HCT116 (cell line): ENCODE results near the gene TRPM3. TPM values are rescaled to one million over a fixed set of nuclear protein-coding genes. Genes with fewer than 3 reads are reported as not detected.

ENCODE experiments used
- ATAC-seq: fragments of 200-7000 bp; cut with Tn5 transposase; 2 replicates; pipeline ENCODE4 v1.9.1; 2020; ENCODE audit warnings: mild to moderate bottlenecking, moderate library complexity
- BruUV-seq: library from RNA; stranded (reverse); fragments of 400-500 nt; replicated peaks from 2 replicates; lab custom pipeline; 2021; lab: Mats Ljungman, UMichigan
- CTCF ChIA-PET: fragments of 300-600 bp; sonication (Branson Sonifier 250); formaldehyde crosslinking; loops from one replicate; lab custom pipeline; 2021; ENCODE audit warnings: antibody characterized with exemption; lab: Charles Lee
- POLR2A ChIA-PET: fragments of 300-600, 350-600 bp; sonication (Branson Sonifier 250); formaldehyde crosslinking; loops from one replicate; lab custom pipeline; 2021; ENCODE audit warnings: antibody characterized with exemption; lab: Charles Lee
- RAD21 ChIA-PET, 2 experiments: fragments of 300-600 bp; sonication (Branson Sonifier 250); formaldehyde crosslinking; loops; one replicate each; lab custom pipeline; 2023; ENCODE audit warnings: low total read pairs in 2 of 2; ENCODE audit not compliant: uncharacterized antibody in 2 of 2, unreplicated experiment in 2 of 2, low non-redundant PET in 1 of 2; lab: Charles Lee
- DNase-seq: peaks from one replicate; pipeline ENCODE4 v3.0.0-alpha.2; 2010; ENCODE audit warnings: low read depth, low spot score
- H2AFZ ChIP-seq: fragments of 200-600 bp; shearing (Covaris generic), sonication (generic); 2 replicates; pipeline ENCODE4 v1.6.1; 2017; ENCODE audit warnings: low read depth, mixed run types, mixed read lengths, antibody characterized with exemption, low read length; ENCODE audit not compliant: poor library complexity, severe bottlenecking
- H3K27ac ChIP-seq: 2 replicates; pipeline ENCODE4 v1.5.1; 2012; ENCODE audit warnings: low read depth, low read length
- H3K27me3 ChIP-seq: fragments of 200-600 bp; sonication (generic); 2 replicates; pipeline ENCODE4 v1.6.1; 2016; ENCODE audit warnings: mixed run types, low read length, mixed read lengths; ENCODE audit not compliant: insufficient read depth
- H3K36me3 ChIP-seq, 2 experiments: fragments of 200-500 bp in 1 of 2; fragments of 200-600 bp in 1 of 2; sonication (Bioruptor generic) in 1 of 2; sonication (generic) in 1 of 2; 2 replicates each; pipeline versions ENCODE4 v1.5.1 to v1.6.1; 2014 to 2016; ENCODE audit warnings: low read length in 2 of 2, inconsistent platforms in 1 of 2, mixed read lengths in 1 of 2, mixed run types in 1 of 2; ENCODE audit not compliant: insufficient read depth in 2 of 2, control insufficient read depth in 1 of 2
- H3K4me1 ChIP-seq, 2 experiments: fragments of 200-600 bp in 1 of 2; sonication (generic) in 1 of 2; 2 replicates each; pipeline versions ENCODE4 v1.5.1 to v1.6.1; 2012 to 2017; ENCODE audit warnings: low read length in 2 of 2, inconsistent platforms in 1 of 2, mild to moderate bottlenecking in 1 of 2, mixed read lengths in 1 of 2, mixed run types in 1 of 2, moderate library complexity in 1 of 2; ENCODE audit not compliant: insufficient read depth in 2 of 2, control insufficient read depth in 1 of 2
- H3K4me2 ChIP-seq: fragments of 200-600 bp; sonication (generic); 2 replicates; pipeline ENCODE4 v1.6.1; 2017; ENCODE audit warnings: mixed run types, low read length, mixed read lengths
- H3K4me3 ChIP-seq, 2 experiments: fragments of 200-600 bp in 1 of 2; sonication (generic) in 1 of 2; replicated peaks in 1 of 2; 2 replicates each; pipeline ENCODE4 v1.5.1; 2011 to 2016; ENCODE audit warnings: low read length in 2 of 2, control low read depth in 1 of 2, low read depth in 1 of 2, mild to moderate bottlenecking in 1 of 2, mixed read lengths in 1 of 2, mixed run types in 1 of 2
- H3K79me2 ChIP-seq: fragments of 200-600 bp; sonication (generic); 2 replicates; pipeline ENCODE4 v1.6.1; 2017; ENCODE audit warnings: mild to moderate bottlenecking, mixed run types, low read length, moderate library complexity, mixed read lengths; ENCODE audit not compliant: insufficient read depth
- H3K9ac ChIP-seq: fragments of 200-600 bp; sonication (generic); 2 replicates; pipeline ENCODE4 v1.6.1; 2016; ENCODE audit warnings: low read length, mixed read lengths
- H3K9me2 ChIP-seq: fragments of 200-600 bp; sonication (generic), shearing (Covaris generic); 2 replicates; pipeline ENCODE4 v1.6.1; 2017; ENCODE audit warnings: mixed run types, mild to moderate bottlenecking, moderate library complexity; ENCODE audit not compliant: insufficient read depth
- H3K9me3 ChIP-seq, 2 experiments: fragments of 200-500 bp in 1 of 2; fragments of 200-600 bp in 1 of 2; sonication (Bioruptor generic) in 1 of 2; sonication (generic) in 1 of 2; 2 replicates each; pipeline ENCODE4 v1.6.1; 2014 to 2017; ENCODE audit warnings: low read length in 2 of 2, mixed read lengths in 2 of 2, inconsistent platforms in 1 of 2, low read depth in 1 of 2, mild to moderate bottlenecking in 1 of 2, mixed run types in 1 of 2, moderate library complexity in 1 of 2; ENCODE audit not compliant: control insufficient read depth in 1 of 2, insufficient read depth in 1 of 2
- H4K20me1 ChIP-seq: fragments of 200-600 bp; sonication (generic), shearing (Covaris generic); 2 replicates; pipeline ENCODE4 v1.6.1; 2017; ENCODE audit warnings: mixed run types, mild to moderate bottlenecking, moderate library complexity; ENCODE audit not compliant: insufficient read depth
- ATF3 ChIP-seq: IDR thresholded peaks from 2 replicates; pipeline ENCODE4 v1.6.1; 2012
- EGR1 ChIP-seq: IDR thresholded peaks from 2 replicates; pipeline ENCODE4 v1.6.1; 2012; ENCODE audit warnings: low read depth
- ELF1 ChIP-seq: IDR thresholded peaks from 2 replicates; pipeline ENCODE4 v1.6.1; 2012; ENCODE audit warnings: low read depth, borderline replicate concordance
- FOSL1 ChIP-seq: IDR thresholded peaks from 2 replicates; pipeline ENCODE4 v1.6.1; 2012; ENCODE audit warnings: low read depth
- SP1 ChIP-seq: IDR thresholded peaks from 2 replicates; pipeline ENCODE4 v1.6.1; 2012; ENCODE audit warnings: low read depth
- SRF ChIP-seq: IDR thresholded peaks from 2 replicates; pipeline ENCODE4 v1.6.1; 2012; ENCODE audit warnings: low read depth
- ZBTB33 ChIP-seq: IDR thresholded peaks from 2 replicates; pipeline ENCODE4 v1.6.1; 2011; ENCODE audit warnings: mild to moderate bottlenecking, low read length, moderate library complexity; ENCODE audit not compliant: insufficient replicate concordance; ENCODE audit errors: extremely low read depth
- ZNF274 ChIP-seq: fragments of 200-500 bp; sonication (Bioruptor generic); IDR thresholded peaks from 2 replicates; pipeline ENCODE4 v1.6.1; 2014; ENCODE audit warnings: mild to moderate bottlenecking, low read depth, low read length, inconsistent platforms
- intact Hi-C: fragments of 100-400 bp; cut with micrococcal nuclease; formaldehyde crosslinking; loops from 2 replicates; pipeline ENCODE4 v1.10.0; 2022
- total RNA-seq: library from RNA; stranded (reverse); gene quantifications from one replicate; pipeline ENCODE4 v1.2.1, GENCODE V29; 2021; ENCODE audit not compliant: unreplicated experiment

TRPM3 gene
- total RNA-seq, 1 experiment from 2014 or later = not detected

GRCh38 chr9:70887826-70888225, 233.6 kb downstream of the TRPM3 start:
- Histone ChIP-seq H3K9me2 (0 out of 2 replicates have a peak, but pooled peaks cover 3% of the 10 kb centered on the region), H3K27me3 (peaks cover 21% of the 10 kb centered on the region), H3K4me3 (no peak overlapping the region), H3K79me2 (no peaks in the 10 kb centered on the region), H3K4me2 (no peak overlapping the region), H2AFZ (no peak overlapping the region), H3K9ac (no peak overlapping the region), H3K36me3 (no peaks in the 10 kb centered on the region), H3K9me3 (no peaks in the 10 kb centered on the region), H3K27ac (no peak overlapping the region), H4K20me1 (no peaks in the 10 kb centered on the region), H3K4me1 (no peaks in the 10 kb centered on the region)
- ATAC-seq (no peak), DNase-seq (no peak)
- no peak for TF ChIP-seq ATF3
- no peak for TF ChIP-seq EGR1
- TF ChIP-seq SRF = no peak
- TF ChIP-seq ZNF274 = no peak
- TF ChIP-seq ELF1 = no peak
- no peak for TF ChIP-seq ZBTB33
- TF ChIP-seq FOSL1 = no peak
- TF ChIP-seq SP1 = no peak
- intact Hi-C loops = no loop called here
- POLR2A ChIA-PET = no interaction called here
- CTCF ChIA-PET = no interaction called here
- no TSS peak for BruUV-seq
- RAD21 ChIA-PET = no interaction called here
